ENCODE measurements around the gene YEATS2.

The YEATS2 gene

GRCh38 chr3:183815951-183816475 is 118.4 kb downstream of the YEATS2 start:
- TF ChIP-seq FOXP2 (optimal IDR thresholded peaks at IDR 0.05; ENCODE audit: borderline replicate concordance, extremely low read depth, extremely low read length, insufficient read depth) (no peak), TAF1 (IDR thresholded peaks at IDR 0.05; ENCODE audit: borderline replicate concordance, insufficient read depth, low read length) (no peak)

- TF ChIP-seq TAF1 (IDR thresholded peaks at IDR 0.05; ENCODE audit: borderline replicate concordance, insufficient read depth, low read length) (no peak), POLR2AphosphoS5 (IDR thresholded peaks at IDR 0.05; ENCODE audit: low read depth, low read length) (no peak), SIN3A (IDR thresholded peaks at IDR 0.05; ENCODE audit: borderline replicate concordance, insufficient read depth, low read length) (no peak), FOXP2 (optimal IDR thresholded peaks at IDR 0.05; ENCODE audit: borderline replicate concordance, extremely low read depth, extremely low read length, insufficient read depth) (no peak)
- TF ChIP-seq, protein P1, sequence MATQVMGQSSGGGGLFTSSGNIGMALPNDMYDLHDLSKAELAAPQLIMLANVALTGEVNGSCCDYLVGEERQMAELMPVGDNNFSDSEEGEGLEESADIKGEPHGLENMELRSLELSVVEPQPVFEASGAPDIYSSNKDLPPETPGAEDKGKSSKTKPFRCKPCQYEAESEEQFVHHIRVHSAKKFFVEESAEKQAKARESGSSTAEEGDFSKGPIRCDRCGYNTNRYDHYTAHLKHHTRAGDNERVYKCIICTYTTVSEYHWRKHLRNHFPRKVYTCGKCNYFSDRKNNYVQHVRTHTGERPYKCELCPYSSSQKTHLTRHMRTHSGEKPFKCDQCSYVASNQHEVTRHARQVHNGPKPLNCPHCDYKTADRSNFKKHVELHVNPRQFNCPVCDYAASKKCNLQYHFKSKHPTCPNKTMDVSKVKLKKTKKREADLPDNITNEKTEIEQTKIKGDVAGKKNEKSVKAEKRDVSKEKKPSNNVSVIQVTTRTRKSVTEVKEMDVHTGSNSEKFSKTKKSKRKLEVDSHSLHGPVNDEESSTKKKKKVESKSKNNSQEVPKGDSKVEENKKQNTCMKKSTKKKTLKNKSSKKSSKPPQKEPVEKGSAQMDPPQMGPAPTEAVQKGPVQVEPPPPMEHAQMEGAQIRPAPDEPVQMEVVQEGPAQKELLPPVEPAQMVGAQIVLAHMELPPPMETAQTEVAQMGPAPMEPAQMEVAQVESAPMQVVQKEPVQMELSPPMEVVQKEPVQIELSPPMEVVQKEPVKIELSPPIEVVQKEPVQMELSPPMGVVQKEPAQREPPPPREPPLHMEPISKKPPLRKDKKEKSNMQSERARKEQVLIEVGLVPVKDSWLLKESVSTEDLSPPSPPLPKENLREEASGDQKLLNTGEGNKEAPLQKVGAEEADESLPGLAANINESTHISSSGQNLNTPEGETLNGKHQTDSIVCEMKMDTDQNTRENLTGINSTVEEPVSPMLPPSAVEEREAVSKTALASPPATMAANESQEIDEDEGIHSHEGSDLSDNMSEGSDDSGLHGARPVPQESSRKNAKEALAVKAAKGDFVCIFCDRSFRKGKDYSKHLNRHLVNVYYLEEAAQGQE (IDR thresholded peaks at IDR 0.05; ENCODE audit: insufficient read depth in 1 of 2, low read depth in 2 of 2, low read length in 2 of 2), result no peak
These were observed 119.3 kb downstream of the YEATS2 start for GRCh38 chr3:183816681-183817510.

DNA sequence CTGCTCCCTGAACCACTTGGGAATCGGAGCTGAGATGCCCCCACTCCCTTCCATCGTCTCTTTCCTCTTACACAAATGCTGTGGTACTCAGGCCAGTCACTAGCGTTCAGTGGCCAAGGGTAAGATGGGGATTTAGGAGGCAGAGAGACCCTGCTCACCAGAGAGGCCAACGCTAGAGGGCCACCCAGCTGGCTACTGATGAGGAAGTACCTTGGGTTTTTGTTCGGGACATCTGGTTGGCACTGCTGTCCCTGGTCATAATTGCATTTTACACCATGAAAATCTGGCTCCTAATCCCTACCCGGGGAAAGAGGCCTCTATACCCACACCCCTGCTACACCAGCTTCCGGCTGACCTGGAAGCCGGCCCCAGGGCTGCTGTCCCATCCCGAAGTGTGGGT is 120.0 kb downstream of the YEATS2 start:
- TF ChIP-seq, protein P1 (IDR thresholded peaks at IDR 0.05; ENCODE audit: insufficient read depth in 1 of 2, low read depth in 2 of 2, low read length in 2 of 2), result no peak
- TF ChIP-seq POLR2AphosphoS5 (IDR thresholded peaks at IDR 0.05; ENCODE audit: low read depth, low read length), result no peak
- no peak for TF ChIP-seq FOXP2 (optimal IDR thresholded peaks at IDR 0.05; ENCODE audit: borderline replicate concordance, extremely low read depth, extremely low read length, insufficient read depth)
- TF ChIP-seq TAF1 (IDR thresholded peaks at IDR 0.05; ENCODE audit: borderline replicate concordance, insufficient read depth, low read length), result no peak
- no peak for TF ChIP-seq SIN3A (IDR thresholded peaks at IDR 0.05; ENCODE audit: borderline replicate concordance, insufficient read depth, low read length)

DNA sequence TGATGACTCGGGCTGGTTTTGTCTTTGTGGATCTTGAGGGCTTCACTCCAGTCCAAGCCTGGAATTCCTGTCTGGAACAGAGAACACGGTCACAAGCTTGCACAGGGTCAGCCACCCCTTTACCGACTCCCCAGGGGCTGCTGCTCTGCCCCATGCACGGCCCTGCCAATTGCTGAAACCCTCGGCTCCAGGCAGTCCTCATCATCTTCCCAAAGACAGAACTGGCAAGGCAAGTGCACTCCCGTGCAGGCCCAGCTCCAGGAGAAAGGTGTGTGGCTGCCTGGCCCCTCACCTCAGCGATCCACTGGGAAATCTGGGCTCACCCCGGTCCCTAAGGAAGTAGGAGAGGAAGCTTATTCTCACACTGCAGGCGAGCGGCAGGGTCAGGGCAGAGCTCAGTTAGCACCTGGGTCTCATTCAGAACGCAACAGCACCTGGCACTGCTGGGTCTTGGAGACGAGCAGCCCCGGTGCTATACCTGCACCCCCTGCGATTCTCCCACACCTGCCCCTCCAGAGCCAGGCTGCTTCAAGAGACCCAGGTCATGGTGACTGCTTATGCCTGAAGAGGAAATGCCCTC is 120.5 kb downstream of the YEATS2 start:
- TF ChIP-seq TAF1 (IDR thresholded peaks at IDR 0.05; ENCODE audit: borderline replicate concordance, insufficient read depth, low read length) (no peak), FOXP2 (optimal IDR thresholded peaks at IDR 0.05; ENCODE audit: borderline replicate concordance, extremely low read depth, extremely low read length, insufficient read depth) (no peak), POLR2AphosphoS5 (IDR thresholded peaks at IDR 0.05; ENCODE audit: low read depth, low read length) (no peak), SIN3A (IDR thresholded peaks at IDR 0.05; ENCODE audit: borderline replicate concordance, insufficient read depth, low read length) (no peak)
- TF ChIP-seq, protein P1 (IDR thresholded peaks at IDR 0.05; ENCODE audit: insufficient read depth in 1 of 2, low read depth in 2 of 2, low read length in 2 of 2), result no peak

- TF ChIP-seq, protein P1 (IDR thresholded peaks at IDR 0.05; ENCODE audit: insufficient read depth in 1 of 2, low read depth in 2 of 2, low read length in 2 of 2), result no peak
- no peak for TF ChIP-seq FOXP2 (optimal IDR thresholded peaks at IDR 0.05; ENCODE audit: borderline replicate concordance, extremely low read depth, extremely low read length, insufficient read depth)
These were observed 121.4 kb downstream of the YEATS2 start for GRCh38 chr3:183818706-183819624.

Data from PFSK-1 (cell line).